ENCODE data around the gene NDFIP1. TPM values are rescaled to one million over a fixed set of nuclear protein-coding genes. Genes with fewer than 3 reads are reported as not detected.

Gene NDFIP1
- total RNA-seq, 2 experiments from 2014 or later = 185 to 192 TPM

DNA sequence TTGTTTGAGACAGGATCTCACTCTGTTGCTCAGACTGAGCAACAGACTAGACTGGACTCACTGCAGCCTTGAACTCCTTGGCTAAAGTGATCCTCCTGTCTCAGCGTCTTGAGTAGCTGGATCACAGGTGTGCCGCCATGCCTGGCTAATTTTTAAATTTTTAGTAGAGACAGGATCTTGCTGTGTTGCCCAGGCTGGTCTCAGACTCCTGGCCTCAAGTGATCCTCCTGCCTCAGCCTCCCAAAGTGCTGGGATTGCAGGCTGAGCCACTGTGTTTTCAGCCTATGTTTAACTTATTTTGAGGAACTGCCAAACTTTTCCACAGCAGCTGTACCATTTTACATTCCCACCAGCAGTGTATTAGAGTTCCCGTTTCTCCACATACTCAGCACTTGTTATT is 16.8 kb downstream of the NDFIP1 start:
- intact Hi-C loops (cut with DNase I, micrococcal nuclease) = no loop called here
- no peaks in the 10 kb centered on the region for H3K9me3 Mint-ChIP-seq
- H3K4me3 Mint-ChIP-seq = no peak overlapping the region
- POLR2A ChIA-PET = interaction anchor here (1.7 kb wide), 1 partner anchor 16 kb away, joined by 7 read pairs; no protein-coding TSS in a partner anchor
- H3K9me3 ChIP-seq (ENCODE audit: control insufficient read depth in 1 of 2, insufficient read depth in 1 of 2, low read length in 2 of 2) = peaks cover 0 to 4% of the 10 kb centered on the region in 2 experiments
- peaks cover 17% of the 10 kb centered on the region for H3K36me3 ChIP-seq (ENCODE audit: insufficient read depth, low read length)
- H3K36me3 Mint-ChIP-seq (ENCODE audit: low read depth) = peaks cover 87% of the 10 kb centered on the region
- no peak overlapping the region for H3K27ac ChIP-seq (ENCODE audit: low read depth in 1 of 2, low read length in 2 of 2)
- no peak overlapping the region for H3K4me3 ChIP-seq (ENCODE audit: low read length)
- DNase-seq (no peak), ATAC-seq (ENCODE audit: poor library complexity) (no peak)
- no peaks in the 10 kb centered on the region for H3K27me3 Mint-ChIP-seq
- H3K4me1 ChIP-seq (ENCODE audit: insufficient read depth, low read length) = peaks cover 46% of the 10 kb centered on the region
- no peaks in the 10 kb centered on the region for H3K27me3 ChIP-seq (ENCODE audit: control insufficient read depth in 1 of 2, insufficient read depth in 2 of 2, low read length in 2 of 2)
- CTCF ChIA-PET = interaction anchor here (1.3 kb wide), 1 partner anchor 20 kb away, joined by 5 read pairs; no protein-coding TSS in a partner anchor
- peaks cover 94% of the 10 kb centered on the region for H3K4me1 Mint-ChIP-seq (ENCODE audit: low read depth)
- H3K27ac Mint-ChIP-seq = no peak overlapping the region
- TF ChIP-seq, protein P1, sequence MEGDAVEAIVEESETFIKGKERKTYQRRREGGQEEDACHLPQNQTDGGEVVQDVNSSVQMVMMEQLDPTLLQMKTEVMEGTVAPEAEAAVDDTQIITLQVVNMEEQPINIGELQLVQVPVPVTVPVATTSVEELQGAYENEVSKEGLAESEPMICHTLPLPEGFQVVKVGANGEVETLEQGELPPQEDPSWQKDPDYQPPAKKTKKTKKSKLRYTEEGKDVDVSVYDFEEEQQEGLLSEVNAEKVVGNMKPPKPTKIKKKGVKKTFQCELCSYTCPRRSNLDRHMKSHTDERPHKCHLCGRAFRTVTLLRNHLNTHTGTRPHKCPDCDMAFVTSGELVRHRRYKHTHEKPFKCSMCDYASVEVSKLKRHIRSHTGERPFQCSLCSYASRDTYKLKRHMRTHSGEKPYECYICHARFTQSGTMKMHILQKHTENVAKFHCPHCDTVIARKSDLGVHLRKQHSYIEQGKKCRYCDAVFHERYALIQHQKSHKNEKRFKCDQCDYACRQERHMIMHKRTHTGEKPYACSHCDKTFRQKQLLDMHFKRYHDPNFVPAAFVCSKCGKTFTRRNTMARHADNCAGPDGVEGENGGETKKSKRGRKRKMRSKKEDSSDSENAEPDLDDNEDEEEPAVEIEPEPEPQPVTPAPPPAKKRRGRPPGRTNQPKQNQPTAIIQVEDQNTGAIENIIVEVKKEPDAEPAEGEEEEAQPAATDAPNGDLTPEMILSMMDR (IDR thresholded peaks at IDR 0.05) = no peak

DNA sequence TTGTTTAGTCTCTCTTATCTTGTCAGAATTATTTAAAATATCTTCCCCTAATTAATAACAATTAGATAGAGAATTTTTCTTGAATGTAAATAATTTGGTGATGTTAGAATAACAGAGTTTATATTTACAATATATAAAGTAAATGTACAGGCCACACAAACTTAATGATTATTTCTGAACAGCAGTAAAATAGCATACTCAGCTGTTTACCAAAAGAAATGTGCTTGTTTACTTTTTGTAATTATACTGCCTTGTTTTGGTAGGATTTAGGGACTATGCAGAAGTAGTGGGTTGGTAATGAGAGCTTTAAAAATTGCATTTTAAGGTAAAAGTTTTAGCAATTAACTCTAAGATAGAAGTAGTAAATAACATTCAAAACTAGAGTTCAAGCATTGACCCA is 17.4 kb downstream of the NDFIP1 start:
- intact Hi-C loops (cut with DNase I, micrococcal nuclease) = no loop called here
- Histone ChIP-seq H3K36me3 (ENCODE audit: insufficient read depth, low read length) (peaks cover 14% of the 10 kb centered on the region), H3K4me1 (ENCODE audit: insufficient read depth, low read length) (peaks cover 43% of the 10 kb centered on the region), H3K27me3 (ENCODE audit: control insufficient read depth in 1 of 2, insufficient read depth in 2 of 2, low read length in 2 of 2) (no peaks in the 10 kb centered on the region), H3K4me3 (ENCODE audit: low read length) (no peak overlapping the region), H3K27ac (ENCODE audit: low read depth in 1 of 2, low read length in 2 of 2) (no peak overlapping the region), H3K9me3 (ENCODE audit: control insufficient read depth in 1 of 2, insufficient read depth in 1 of 2, low read length in 2 of 2) (peaks cover 0 to 4% of the 10 kb centered on the region in 2 experiments)
- ChIA-PET CTCF (interaction anchor here (1.3 kb wide), 1 partner anchor 19 kb away, joined by 5 read pairs; no protein-coding TSS in a partner anchor), POLR2A (interaction anchor here (1.7 kb wide), 1 partner anchor 16 kb away, joined by 7 read pairs; no protein-coding TSS in a partner anchor)
- no peaks in the 10 kb centered on the region for H3K9me3 Mint-ChIP-seq
- ATAC-seq (ENCODE audit: poor library complexity) = no peak
- H3K27me3 Mint-ChIP-seq = no peaks in the 10 kb centered on the region
- H3K27ac Mint-ChIP-seq = no peak overlapping the region
- TF ChIP-seq, protein P1 (IDR thresholded peaks at IDR 0.05) = no peak
- H3K36me3 Mint-ChIP-seq (ENCODE audit: low read depth) = peaks cover 85% of the 10 kb centered on the region
- DNase-seq = no peak
- no peak overlapping the region for H3K4me3 Mint-ChIP-seq
- peaks cover 93% of the 10 kb centered on the region for H3K4me1 Mint-ChIP-seq (ENCODE audit: low read depth)

DNA sequence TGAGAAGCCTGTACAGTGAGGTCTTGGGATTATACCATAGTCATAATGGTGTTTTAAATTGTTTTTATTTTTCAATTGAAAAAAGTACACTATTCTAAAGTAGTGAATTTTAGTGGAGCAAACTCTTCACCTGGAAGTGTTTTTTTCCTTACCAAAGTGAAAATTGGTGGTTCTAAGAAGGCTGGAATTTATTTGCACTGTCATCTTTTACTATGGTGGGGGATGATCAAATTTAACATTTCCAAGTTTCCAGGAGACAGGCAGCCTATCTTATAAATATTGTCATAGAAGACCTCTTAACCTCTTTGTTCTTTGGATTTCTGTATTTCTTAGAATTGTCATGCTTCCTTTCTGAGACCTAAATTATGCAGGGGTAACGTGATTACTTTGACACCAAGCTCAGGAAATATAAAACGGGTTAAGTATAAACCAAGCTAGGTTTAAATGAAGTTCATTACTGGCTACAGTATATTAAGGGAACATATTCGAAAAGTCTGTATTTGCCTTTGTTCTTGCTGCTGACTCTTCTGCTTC is 20.2 kb downstream of the NDFIP1 start:
- H3K4me1 Mint-ChIP-seq (ENCODE audit: low read depth) = peaks cover 68% of the 10 kb centered on the region
- H3K4me3 ChIP-seq (ENCODE audit: low read length) = no peak overlapping the region
- DNase-seq = peak in 1 of 14 experiments; percentile 48

More for the DNA sequence above, 20.2 kb downstream of the NDFIP1 start:
- Histone ChIP-seq H3K27ac (ENCODE audit: low read depth in 1 of 2, low read length in 2 of 2) (no peak overlapping the region), H3K36me3 (ENCODE audit: insufficient read depth, low read length) (peaks cover 31% of the 10 kb centered on the region), H3K4me1 (ENCODE audit: insufficient read depth, low read length) (peaks cover 38% of the 10 kb centered on the region), H3K9me3 (ENCODE audit: control insufficient read depth in 1 of 2, insufficient read depth in 1 of 2, low read length in 2 of 2) (peaks cover 0 to 4% of the 10 kb centered on the region in 2 experiments), H3K27me3 (ENCODE audit: control insufficient read depth in 1 of 2, insufficient read depth in 2 of 2, low read length in 2 of 2) (no peaks in the 10 kb centered on the region)
- Mint-ChIP-seq H3K27ac (peak overlapping the region; percentile 55), H3K9me3 (no peaks in the 10 kb centered on the region), H3K4me3 (peak overlapping the region; percentile 49), H3K36me3 (ENCODE audit: low read depth) (peaks cover 59% of the 10 kb centered on the region), H3K27me3 (no peaks in the 10 kb centered on the region)
- POLR2A ChIA-PET = interaction anchor here (0.8 to 2.6 kb wide), 7 partner anchors 11 to 122 kb away, joined by 3 to 19 read pairs (median 4); partner anchors contain the start of gene NDFIP1
- intact Hi-C loops (cut with DNase I, micrococcal nuclease) = loop anchor here in 1 of 2 experiments (2.0 kb wide), 1 partner anchor 20 kb away; the partner anchor contains the start of gene NDFIP1
- TF ChIP-seq, protein P1 (IDR thresholded peaks at IDR 0.05) = no peak
- ATAC-seq (ENCODE audit: poor library complexity) = peak; percentile 61
- CTCF ChIA-PET = interaction anchor here (1.9 kb wide), 1 partner anchor 118 kb away, joined by 5 read pairs; no protein-coding TSS in a partner anchor
